ENCODE measurements around the gene SAMD11. TPM values are rescaled to one million over a fixed set of nuclear protein-coding genes. Genes with fewer than 3 reads are reported as not detected.

The SAMD11 gene
- total and polyA plus RNA-seq, 2 of the 8 experiments (the other 6 are each of a cell fraction or from before 2014, with no cell fraction given), result 0.18 to 0.30 TPM

GRCh38 chr1:981491-981954 lies 57.8 kb downstream of the SAMD11 start:
- H4K8ac ChIP-seq (ENCODE audit: extremely low read depth, insufficient read depth, low read length), result no peak overlapping the region; the same call in 1 of the 2 replicates
- H3K18ac ChIP-seq (ENCODE audit: extremely low read depth, low read length), result no peak overlapping the region
- ChIA-PET CTCF (ENCODE audit: partially characterized antibody) (interaction anchor here (0.5 to 6.9 kb wide), 15 partner anchors 9 to 310 kb away, joined by 3 to 86 read pairs (median 7); partner anchors contain the start of genes HES4 and ISG15), POLR2A (ENCODE audit: partially characterized antibody) (interaction anchor here (0.9 to 2.4 kb wide), 7 partner anchors 15 to 75 kb away, joined by 3 to 9 read pairs (median 3); partner anchors contain the start of gene HES4)
- H3K27ac ChIP-seq (ENCODE audit: low read depth, low read length), result no peak overlapping the region
- no peak overlapping the region for H3K23ac ChIP-seq (ENCODE audit: insufficient read length)
- no peak overlapping the region for H3K4ac ChIP-seq (replicated peaks; ENCODE audit: insufficient read length, low read depth, low read length)
- H3K56ac ChIP-seq (replicated peaks; ENCODE audit: insufficient read length, low read depth, low read length), result no peak overlapping the region
- H2AFZ ChIP-seq (ENCODE audit: low read length), result no peak overlapping the region
- H3K79me1 ChIP-seq (ENCODE audit: low read depth, low read length), result no peaks in the 10 kb centered on the region
- no peak overlapping the region for H4K5ac ChIP-seq (ENCODE audit: insufficient read length, low read depth, low read length)
- no peak overlapping the region for H2BK20ac ChIP-seq (ENCODE audit: low read length)
- H3K4me3 ChIP-seq (ENCODE audit: extremely low read depth in 1 of 4, insufficient read depth in 2 of 4, low read depth in 3 of 4, low read length in 4 of 4), result no peak overlapping the region
- H2BK120ac ChIP-seq (replicated peaks; ENCODE audit: low read depth, low read length), result no peak overlapping the region
- no peak overlapping the region for H2BK5ac ChIP-seq (ENCODE audit: low read depth, low read length)
- H3K79me2 ChIP-seq (ENCODE audit: control insufficient read depth in 1 of 2, insufficient read depth in 2 of 2, low read length in 2 of 2), result no peaks in the 10 kb centered on the region
- H3K23me2 ChIP-seq (ENCODE audit: low read depth, low read length), result no peaks in the 10 kb centered on the region; the same call in 1 of the 2 replicates
- H3K14ac ChIP-seq (ENCODE audit: insufficient read length), result no peak overlapping the region
- H2AK5ac ChIP-seq (ENCODE audit: low read depth, low read length), result no peak overlapping the region
- H3K27me3 ChIP-seq (replicated peaks in 1 of 4; ENCODE audit: control insufficient read depth in 3 of 4, extremely low read depth in 1 of 4, insufficient read depth in 3 of 4, low read length in 3 of 4), result peaks cover 0 to 25% (median 15%) of the 10 kb centered on the region in 4 experiments; a peak in 5 of 7 replicates
- H3K9ac ChIP-seq (replicated peaks in 1 of 4; ENCODE audit: extremely low read depth in 1 of 4, low read depth in 3 of 4, low read length in 3 of 4), result no peak overlapping the region
- DNase-seq (ENCODE audit: low read depth in 1 of 2, low spot score in 2 of 2) (no peak), FAIRE-seq (no peak)
- no peak overlapping the region for H2BK15ac ChIP-seq (ENCODE audit: low read length)
- no peaks in the 10 kb centered on the region for H3K9me3 ChIP-seq (ENCODE audit: insufficient read depth in 2 of 2, low read depth in 1 of 2, low read length in 1 of 2)
- no peak overlapping the region for H2BK12ac ChIP-seq (ENCODE audit: low read depth, low read length)
- H3K36me3 ChIP-seq (ENCODE audit: control insufficient read depth in 2 of 4, insufficient read depth in 4 of 4, low read length in 3 of 4), result no peaks in the 10 kb centered on the region
- H4K91ac ChIP-seq (replicated peaks; ENCODE audit: insufficient read length, low read length), result no peak overlapping the region
- no peak overlapping the region for H3K4me2 ChIP-seq (ENCODE audit: insufficient read depth in 1 of 2, low read depth in 2 of 2, low read length in 2 of 2)
- no peaks in the 10 kb centered on the region; a peak in 1 of 7 replicates for H3K4me1 ChIP-seq (replicated peaks in 1 of 4; ENCODE audit: control insufficient read depth in 3 of 4, insufficient read depth in 4 of 4, low read length in 3 of 4)
- peaks cover 0 to 8% of the 10 kb centered on the region in 2 experiments for H4K20me1 ChIP-seq (replicated peaks in 1 of 2; ENCODE audit: control insufficient read depth in 1 of 2, insufficient read depth in 2 of 2, low read length in 2 of 2)
- WGBS, 2 experiments (ENCODE audit: extremely low coverage in 1 of 2, insufficient coverage in 1 of 2, insufficient read length in 1 of 2, insufficient replicate concordance in 2 of 2, low coverage in 1 of 2, low lambda C conversion rate in 2 of 2, missing lambda C conversion rate in 1 of 2), result 82% methylated on average over 14 of the region's 21 CpGs; no CpG with 5 or more reads in 1 of the 2 experiments
- TF ChIP-seq POLR2A (IDR thresholded peaks at IDR 0.05; ENCODE audit: control extremely low read depth in 1 of 2, low read depth in 2 of 2, low read length in 2 of 2), result no peak
- TF ChIP-seq TEAD4 (IDR thresholded peaks at IDR 0.05; ENCODE audit: low read depth, low read length), result no peak
- no peak for TF ChIP-seq CBX8 (IDR thresholded peaks at IDR 0.05; ENCODE audit: borderline replicate concordance, low read depth, low read length)
- no peak for TF ChIP-seq BCL11A (IDR thresholded peaks at IDR 0.05; ENCODE audit: low read depth in 2 of 2, low read length in 2 of 2)
- no peak for TF ChIP-seq EGR1 (IDR thresholded peaks at IDR 0.05; ENCODE audit: borderline replicate concordance, low read depth, low read length)
- TF ChIP-seq SP2 (IDR thresholded peaks at IDR 0.05; ENCODE audit: low read length), result no peak
- TF ChIP-seq HDAC6 (IDR thresholded peaks at IDR 0.05; ENCODE audit: low read depth, low read length), result no peak
- TF ChIP-seq, protein P1, sequence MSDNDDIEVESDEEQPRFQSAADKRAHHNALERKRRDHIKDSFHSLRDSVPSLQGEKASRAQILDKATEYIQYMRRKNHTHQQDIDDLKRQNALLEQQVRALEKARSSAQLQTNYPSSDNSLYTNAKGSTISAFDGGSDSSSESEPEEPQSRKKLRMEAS (IDR thresholded peaks at IDR 0.05), result no peak
- TF ChIP-seq SIN3A (conservative IDR thresholded peaks at IDR 0.05 in 1 of 2, IDR thresholded peaks at IDR 0.05 in 1 of 2; ENCODE audit: low read depth in 1 of 2, low read length in 2 of 2), result no peak
- TF ChIP-seq CEBPB (IDR thresholded peaks at IDR 0.05; ENCODE audit: low read depth, low read length), result no peak
- no peak for TF ChIP-seq RAD21 (IDR thresholded peaks at IDR 0.05 in 1 of 2, conservative IDR thresholded peaks at IDR 0.05 in 1 of 2; ENCODE audit: low read depth in 2 of 2, low read length in 2 of 2)
- TF ChIP-seq CBX5 (IDR thresholded peaks at IDR 0.05; ENCODE audit: low read depth, low read length), result no peak
- TF ChIP-seq TAF7 (optimal IDR thresholded peaks at IDR 0.05; ENCODE audit: borderline replicate concordance, low read depth, low read length), result no peak
- TF ChIP-seq GABPA (IDR thresholded peaks at IDR 0.05; ENCODE audit: borderline replicate concordance, insufficient read depth, low read length), result no peak
